Endothelial cell (in vitro differentiated cells): Measurements from ENCODE around the gene SLC15A1. TPM values are rescaled to one million over a fixed set of nuclear protein-coding genes. Genes with fewer than 3 reads are reported as not detected.

Source experiments
- DNase-seq: peaks from one replicate; pipeline ENCODE4 v3.0.0; 2021; ENCODE audit warnings: low spot score
- H3K27ac Mint-ChIP-seq: one replicate; pipeline ENCODE4 v1.8.0; 2021; ENCODE audit warnings: mixed read lengths, inconsistent platforms; ENCODE audit not compliant: unreplicated experiment
- H3K27me3 Mint-ChIP-seq: one replicate; pipeline ENCODE4 v1.8.0; 2021; ENCODE audit warnings: mild to moderate bottlenecking, moderate library complexity, mixed read lengths, inconsistent platforms; ENCODE audit not compliant: unreplicated experiment
- H3K36me3 Mint-ChIP-seq: one replicate; pipeline ENCODE4 v1.8.0; 2021; ENCODE audit warnings: mild to moderate bottlenecking, low read depth, mixed read lengths, inconsistent platforms; ENCODE audit not compliant: unreplicated experiment
- H3K4me1 Mint-ChIP-seq: one replicate; pipeline ENCODE4 v1.8.0; 2021; ENCODE audit warnings: mild to moderate bottlenecking, mixed read lengths, inconsistent platforms; ENCODE audit not compliant: unreplicated experiment
- H3K4me3 Mint-ChIP-seq: one replicate; pipeline ENCODE4 v1.8.0; 2021; ENCODE audit warnings: mild to moderate bottlenecking, mixed read lengths, inconsistent platforms; ENCODE audit not compliant: unreplicated experiment
- H3K9me3 Mint-ChIP-seq: one replicate; pipeline ENCODE4 v1.8.0; 2021; ENCODE audit warnings: mixed read lengths, inconsistent platforms; ENCODE audit not compliant: unreplicated experiment
- CTCF ChIP-seq: fragments of 200-600 bp; sonication (generic); IDR thresholded peaks from one replicate; pipeline ENCODE4 v1.5.0; 2021; ENCODE audit warnings: antibody characterized with exemption; ENCODE audit not compliant: unreplicated experiment
- total RNA-seq: library from RNA; stranded (reverse); fragmentation: NEBNext Ultra II Directional; extraction: Animal tissue kit (Norgen Biotek cat#: 25700); gene quantifications from one replicate; pipeline ENCODE4 v1.2.1, GENCODE V29; 2021; ENCODE audit not compliant: unreplicated experiment

SLC15A1 gene
- total RNA-seq, 1 donor from 2014 or later = 0.10 TPM

GRCh38 chr13:98652721-98653462, 99.6 kb downstream of the SLC15A1 start:
- Mint-ChIP-seq H3K4me1 (no peaks in the 10 kb centered on the region), H3K27me3 (peaks cover 1% of the 10 kb centered on the region), H3K9me3 (peaks cover 2% of the 10 kb centered on the region), H3K4me3 (no peak overlapping the region), H3K36me3 (no peaks in the 10 kb centered on the region), H3K27ac (no peak overlapping the region)
- no peak for DNase-seq
- no peak for TF ChIP-seq CTCF

GRCh38 chr13:98652276-98652675, 100.2 kb downstream of the SLC15A1 start:
- Mint-ChIP-seq H3K9me3 (no peaks in the 10 kb centered on the region), H3K27ac (no peak overlapping the region), H3K36me3 (no peaks in the 10 kb centered on the region), H3K4me1 (no peaks in the 10 kb centered on the region), H3K27me3 (peaks cover 1% of the 10 kb centered on the region), H3K4me3 (no peak overlapping the region)
- TF ChIP-seq CTCF = no peak
- DNase-seq = no peak

- Mint-ChIP-seq H3K4me1 (no peaks in the 10 kb centered on the region), H3K36me3 (no peaks in the 10 kb centered on the region), H3K4me3 (no peak overlapping the region), H3K27ac (no peak overlapping the region), H3K27me3 (peaks cover 1% of the 10 kb centered on the region), H3K9me3 (no peaks in the 10 kb centered on the region)
- no peak for DNase-seq
- no peak for TF ChIP-seq CTCF
These were observed 100.7 kb downstream of the SLC15A1 start for GRCh38 chr13:98651744-98652143.

- TF ChIP-seq CTCF = no peak
- Mint-ChIP-seq H3K4me3 (no peak overlapping the region), H3K4me1 (no peaks in the 10 kb centered on the region), H3K9me3 (no peaks in the 10 kb centered on the region), H3K27ac (no peak overlapping the region), H3K27me3 (peaks cover 1% of the 10 kb centered on the region), H3K36me3 (no peaks in the 10 kb centered on the region)
- DNase-seq = no peak
These were observed 101.9 kb downstream of the SLC15A1 start for GRCh38 chr13:98650396-98651107.

- DNase-seq = no peak
- Mint-ChIP-seq H3K36me3 (no peaks in the 10 kb centered on the region), H3K27me3 (no peaks in the 10 kb centered on the region), H3K9me3 (no peaks in the 10 kb centered on the region), H3K4me3 (no peak overlapping the region), H3K27ac (no peak overlapping the region), H3K4me1 (no peaks in the 10 kb centered on the region)
- TF ChIP-seq CTCF = no peak
These were observed 102.6 kb downstream of the SLC15A1 start for GRCh38 chr13:98649861-98650260.
